Thymus (tissue), 11 donors: ENCODE measurements around the gene MRGPRX4. TPM values are rescaled to one million over a fixed set of nuclear protein-coding genes. Genes with fewer than 3 reads are reported as not detected.
"Not testable (repeated sequence)": the region's sequence is repeated elsewhere in the genome, so short reads cannot be mapped to it uniquely, and the experiment has no call there.

ENCODE experiments used
- DNase-seq, 9 donors: peaks; one replicate each; pipeline ENCODE4 v3.0.0-alpha.2; 2013; ENCODE audit warnings: low spot score in 9 of 9, low read depth in 6 of 9, missing footprints in 1 of 9
- H3K27ac ChIP-seq, 2 donors: one replicate each; pipeline ENCODE4 v1.5.1; 2013; ENCODE audit warnings: control low read depth in 1 of 2, low read depth in 1 of 2, low read length in 1 of 2, mild to moderate bottlenecking in 1 of 2, moderate library complexity in 1 of 2
- H3K27me3 ChIP-seq, 2 donors: one replicate each; pipeline ENCODE4 v1.5.1; 2013; ENCODE audit warnings: low read length in 1 of 2; ENCODE audit not compliant: control insufficient read depth in 2 of 2, insufficient read depth in 1 of 2
- H3K36me3 ChIP-seq, 2 donors: one replicate each; pipeline ENCODE4 v1.5.1; 2013; ENCODE audit warnings: low read length in 1 of 2, mild to moderate bottlenecking in 1 of 2, moderate library complexity in 1 of 2; ENCODE audit not compliant: control insufficient read depth in 2 of 2, insufficient read depth in 2 of 2
- H3K4me1 ChIP-seq, 2 donors: one replicate each; pipeline ENCODE4 v1.5.1; 2013; ENCODE audit warnings: low read length in 2 of 2; ENCODE audit not compliant: control insufficient read depth in 2 of 2, insufficient read depth in 2 of 2
- H3K4me3 ChIP-seq, 2 donors: one replicate each; pipeline ENCODE4 v1.5.1; 2013; ENCODE audit warnings: low read length in 2 of 2, control low read depth in 1 of 2, mild to moderate bottlenecking in 1 of 2
- H3K9me3 ChIP-seq, 2 donors: one replicate each; pipeline ENCODE4 v1.5.1; 2013; ENCODE audit warnings: low read length in 1 of 2, mild to moderate bottlenecking in 1 of 2; ENCODE audit not compliant: control insufficient read depth in 2 of 2, insufficient read depth in 1 of 2
- WGBS: extraction: QIAGEN DNeasy Blood & Tissue Kit; methylation state at CpG from one replicate; pipeline ENCODE4 v1.1.7; 2013; 5-methylcytosine and 5-hydroxymethylcytosine counted together
- polyA plus RNA-seq: library from polyadenylated mRNA; stranded (reverse); fragments of 200-250 nt; gene quantifications from one replicate; pipeline ENCODE4 v1.2.3, GENCODE V29; 2013
- total RNA-seq: library from RNA; stranded (reverse); fragments of 120-200 nt; gene quantifications from one replicate; pipeline ENCODE4 v1.2.4, GENCODE V29; 2013
- donor health status: healthy.

Gene MRGPRX4
- total and polyA plus RNA-seq, 2 donors, result 0.07 TPM; not detected in 1

DNA sequence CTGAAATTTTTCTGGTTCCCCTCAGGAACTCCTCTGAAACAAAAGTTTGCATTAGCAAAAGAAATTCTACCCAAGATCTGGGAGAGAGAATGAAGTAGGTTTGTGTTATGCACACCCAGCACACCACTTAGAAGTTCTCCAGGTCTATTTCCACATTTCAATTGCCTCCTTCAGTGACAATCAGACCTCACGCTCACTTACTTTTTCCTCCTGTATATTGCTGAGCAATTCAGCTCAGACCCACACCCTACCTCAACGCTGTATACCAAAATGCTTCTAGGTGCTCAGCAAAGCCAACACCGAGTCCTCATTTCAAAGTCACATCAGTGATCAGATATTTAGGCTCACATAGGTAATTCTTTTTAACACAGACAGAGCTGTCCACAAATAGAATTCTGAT is 21.1 kb upstream of the MRGPRX4 start:
- no peaks in the 10 kb centered on the region for H3K36me3 ChIP-seq
- H3K27ac ChIP-seq, result no peak overlapping the region
- H3K27me3 ChIP-seq, result no peaks in the 10 kb centered on the region
- no peak overlapping the region for H3K4me3 ChIP-seq
- no peak for DNase-seq
- 89% methylated on average over 3 of the region's 3 CpGs for WGBS
- no peaks in the 10 kb centered on the region for H3K4me1 ChIP-seq
- no peaks in the 10 kb centered on the region for H3K9me3 ChIP-seq

DNA sequence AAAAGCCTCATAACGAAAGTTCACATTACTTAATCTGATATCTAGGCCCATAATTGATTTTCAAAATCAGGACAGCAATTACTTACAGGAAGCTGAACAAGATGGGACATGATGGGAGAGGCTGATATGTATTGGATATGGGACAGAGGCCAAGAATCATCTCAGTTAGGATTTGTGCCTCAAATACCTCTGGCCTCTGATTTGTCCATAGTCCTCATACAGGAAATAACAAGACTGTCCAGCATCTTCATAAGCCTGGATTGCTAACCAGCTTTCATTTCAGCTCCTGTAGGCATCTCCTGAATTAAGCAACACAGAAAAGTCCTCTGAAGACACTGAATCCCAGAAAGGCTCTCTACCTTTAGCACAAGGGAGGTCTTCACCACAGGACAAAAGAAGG is 4.3 kb upstream of the MRGPRX4 start:
- Histone ChIP-seq H3K36me3 (no peaks in the 10 kb centered on the region), H3K4me3 (no peak overlapping the region), H3K9me3 (no peaks in the 10 kb centered on the region), H3K27ac (no peak overlapping the region), H3K4me1 (no peaks in the 10 kb centered on the region), H3K27me3 (no peaks in the 10 kb centered on the region)
- WGBS, result 78% methylated on average over 1 of the region's 1 CpG
- DNase-seq, result no peak

DNA sequence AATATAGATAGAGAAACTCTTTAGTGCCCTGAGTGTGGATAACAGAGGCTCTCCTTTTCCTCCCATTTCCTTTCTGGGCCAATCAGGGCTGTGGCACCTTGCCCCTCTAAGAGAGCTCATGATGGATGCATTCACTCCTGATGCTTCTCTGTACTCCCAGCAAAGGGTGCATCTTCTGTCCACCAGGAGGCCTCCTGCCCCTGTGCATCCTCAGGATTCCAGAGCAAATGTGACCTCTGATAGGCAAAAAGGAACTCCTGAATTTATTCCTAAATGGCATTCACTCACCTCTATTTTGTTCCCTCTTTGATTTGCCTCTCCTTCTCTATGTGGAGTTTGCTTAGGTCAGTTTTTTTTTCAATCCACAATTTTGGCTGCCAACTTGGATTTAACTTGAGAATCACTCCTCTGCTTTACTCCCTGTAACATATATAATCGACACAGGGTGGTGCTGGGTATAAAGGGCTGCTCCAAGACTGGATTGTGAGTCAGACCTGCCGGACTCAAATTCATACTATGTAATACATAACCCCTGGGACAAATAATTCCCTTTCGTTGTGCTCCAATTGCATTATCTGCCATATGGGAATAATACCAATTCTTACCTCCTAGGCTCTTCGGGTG is 1.1 kb upstream of the MRGPRX4 start:
- H3K4me1 ChIP-seq, result no peaks in the 10 kb centered on the region
- no peak for DNase-seq
- no peak overlapping the region for H3K4me3 ChIP-seq
- no peaks in the 10 kb centered on the region for H3K9me3 ChIP-seq
- no peaks in the 10 kb centered on the region for H3K27me3 ChIP-seq
- H3K36me3 ChIP-seq, result no peaks in the 10 kb centered on the region
- H3K27ac ChIP-seq, result no peak overlapping the region
- WGBS, result 86% methylated on average over 4 of the region's 4 CpGs

DNA sequence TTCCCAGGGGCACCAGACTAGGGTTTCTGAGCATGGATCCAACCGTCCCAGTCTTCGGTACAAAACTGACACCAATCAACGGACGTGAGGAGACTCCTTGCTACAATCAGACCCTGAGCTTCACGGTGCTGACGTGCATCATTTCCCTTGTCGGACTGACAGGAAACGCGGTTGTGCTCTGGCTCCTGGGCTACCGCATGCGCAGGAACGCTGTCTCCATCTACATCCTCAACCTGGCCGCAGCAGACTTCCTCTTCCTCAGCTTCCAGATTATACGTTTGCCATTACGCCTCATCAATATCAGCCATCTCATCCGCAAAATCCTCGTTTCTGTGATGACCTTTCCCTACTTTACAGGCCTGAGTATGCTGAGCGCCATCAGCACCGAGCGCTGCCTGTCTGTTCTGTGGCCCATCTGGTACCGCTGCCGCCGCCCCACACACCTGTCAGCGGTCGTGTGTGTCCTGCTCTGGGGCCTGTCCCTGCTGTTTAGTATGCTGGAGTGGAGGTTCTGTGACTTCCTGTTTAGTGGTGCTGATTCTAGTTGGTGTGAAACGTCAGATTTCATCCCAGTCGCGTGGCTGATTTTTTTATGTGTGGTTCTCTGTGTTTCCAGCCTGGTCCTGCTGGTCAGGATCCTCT is 709 bp downstream of the MRGPRX4 start:
- 88% methylated on average over 28 of the region's 28 CpGs for WGBS
- H3K4me3 ChIP-seq, result no peak overlapping the region
- H3K27me3 ChIP-seq, result no peaks in the 10 kb centered on the region
- no peak for DNase-seq
- H3K4me1 ChIP-seq, result no peaks in the 10 kb centered on the region
- no peaks in the 10 kb centered on the region for H3K9me3 ChIP-seq
- H3K27ac ChIP-seq, result no peak overlapping the region
- no peaks in the 10 kb centered on the region for H3K36me3 ChIP-seq

DNA sequence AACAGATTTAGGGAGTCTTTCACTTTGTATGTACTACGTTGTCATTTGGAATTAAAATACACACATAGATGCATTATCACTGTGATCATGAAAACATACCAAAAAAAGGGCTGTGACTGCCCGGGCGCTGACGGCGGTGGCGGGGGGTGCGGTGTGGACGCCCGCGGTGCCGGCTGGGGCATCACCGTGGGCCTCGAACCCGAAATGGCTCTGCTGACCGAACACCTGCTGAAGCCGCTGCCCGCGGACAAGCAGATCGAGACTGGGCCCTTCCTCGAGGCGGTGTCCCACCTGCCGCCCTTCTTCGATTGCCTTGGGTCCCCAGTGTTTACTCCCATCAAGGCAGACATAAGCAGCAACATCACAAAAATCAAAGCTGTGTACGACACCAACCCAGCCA is 16.2 kb downstream of the MRGPRX4 start:
- Histone ChIP-seq H3K36me3 (no peaks in the 10 kb centered on the region), H3K4me1 (no peaks in the 10 kb centered on the region), H3K9me3 (no peaks in the 10 kb centered on the region), H3K27me3 (no peaks in the 10 kb centered on the region), H3K4me3 (no peak overlapping the region), H3K27ac (no peak overlapping the region)
- whole genome bisulfite sequencing, result 97% methylated on average over 24 of the region's 24 CpGs
- no peak for DNase-seq

DNA sequence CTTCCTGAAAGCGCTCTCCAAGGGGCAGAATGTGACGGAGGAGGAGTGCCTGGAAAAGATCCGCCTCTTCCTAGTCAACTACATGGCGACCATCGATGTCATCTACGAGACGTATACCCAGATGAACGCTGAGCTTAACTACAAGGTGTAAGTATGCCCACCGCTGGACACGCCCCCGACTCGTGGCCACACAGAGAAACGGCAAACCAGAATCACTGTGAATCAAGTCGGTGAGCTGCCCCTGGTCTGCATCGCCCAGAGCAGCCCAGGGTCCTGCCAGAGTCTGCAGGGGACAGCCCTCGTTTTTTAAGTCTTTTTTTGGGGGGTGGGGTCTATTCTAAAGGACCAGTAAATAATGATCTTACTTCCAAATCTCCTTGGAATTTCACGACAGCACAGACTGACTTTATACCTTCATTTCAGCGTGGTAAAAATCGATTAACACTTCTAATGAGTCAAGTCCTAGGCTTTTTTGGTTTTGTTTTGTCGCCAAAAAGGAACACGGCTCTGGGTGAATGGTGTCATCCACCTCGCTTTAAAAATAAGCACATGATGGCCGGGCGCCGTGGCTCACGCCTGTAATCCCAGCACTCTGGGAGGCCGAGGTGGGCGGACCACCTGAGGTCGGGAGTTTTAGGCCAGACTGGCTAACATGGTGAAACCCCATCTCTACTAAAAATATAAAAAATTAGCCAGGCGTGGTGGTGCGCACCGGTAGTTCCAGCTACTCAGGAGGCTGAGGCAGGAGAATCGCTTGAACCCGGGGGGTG is 17.0 kb downstream of the MRGPRX4 start:
- not testable (repeated sequence) for H3K4me3 ChIP-seq, H3K27me3 ChIP-seq, DNase-seq, H3K36me3 ChIP-seq, H3K27ac ChIP-seq, H3K9me3 ChIP-seq, H3K4me1 ChIP-seq
- 93% methylated on average over 34 of the region's 34 CpGs for WGBS

DNA sequence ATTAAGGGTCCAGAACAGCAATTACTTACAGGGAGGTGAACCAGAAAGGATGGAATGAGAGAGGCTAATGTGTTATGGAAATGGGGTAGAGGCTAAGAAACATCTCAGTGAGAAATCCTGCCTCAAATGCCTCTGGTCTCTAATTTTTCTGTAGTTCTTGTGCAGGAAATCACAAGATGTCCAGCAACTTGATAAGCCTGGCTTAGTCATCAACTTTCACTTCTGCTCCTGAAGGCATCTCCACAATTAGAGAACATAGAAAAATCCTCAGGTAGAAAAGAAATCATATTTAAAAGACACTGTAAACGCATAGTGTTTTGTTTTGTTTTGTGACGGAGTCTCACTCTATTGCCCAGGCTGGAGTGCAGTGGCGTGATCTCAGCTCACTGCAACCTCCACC is 18.7 kb downstream of the MRGPRX4 start:
- no peak for DNase-seq
- no peaks in the 10 kb centered on the region for H3K27me3 ChIP-seq
- H3K27ac ChIP-seq, result no peak overlapping the region
- no peak overlapping the region for H3K4me3 ChIP-seq
- H3K4me1 ChIP-seq, result no peaks in the 10 kb centered on the region
- WGBS, result 94% methylated on average over 3 of the region's 3 CpGs
- H3K36me3 ChIP-seq, result no peaks in the 10 kb centered on the region
- H3K9me3 ChIP-seq, result no peaks in the 10 kb centered on the region

DNA sequence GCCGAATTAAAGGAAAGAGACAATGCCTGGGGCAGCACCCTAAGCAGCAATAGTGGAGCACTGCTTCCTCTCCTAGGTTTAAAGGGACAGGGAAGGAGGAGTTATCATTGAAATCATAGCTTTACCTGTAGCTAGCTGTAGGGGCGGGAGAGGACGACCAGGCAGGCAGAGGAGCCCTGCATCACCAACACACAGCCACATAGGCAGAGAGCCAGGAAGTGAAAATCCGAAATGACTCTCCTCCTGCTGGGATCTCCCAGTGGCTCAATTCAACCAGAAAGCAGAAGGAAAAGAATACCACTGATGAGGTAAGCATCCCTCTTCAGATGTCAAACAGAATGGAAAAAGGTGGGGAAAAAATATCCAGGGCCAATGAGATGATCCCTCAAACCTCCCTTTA is 20.4 kb downstream of the MRGPRX4 start:
- Histone ChIP-seq H3K27me3 (no peaks in the 10 kb centered on the region), H3K4me3 (no peak overlapping the region), H3K4me1 (no peaks in the 10 kb centered on the region), H3K9me3 (no peaks in the 10 kb centered on the region), H3K36me3 (no peaks in the 10 kb centered on the region), H3K27ac (no peak overlapping the region)
- 33% methylated on average over 4 of the region's 4 CpGs for WGBS
- peak in 2 of 9 donors; percentile 1 to 19 for DNase-seq

DNA sequence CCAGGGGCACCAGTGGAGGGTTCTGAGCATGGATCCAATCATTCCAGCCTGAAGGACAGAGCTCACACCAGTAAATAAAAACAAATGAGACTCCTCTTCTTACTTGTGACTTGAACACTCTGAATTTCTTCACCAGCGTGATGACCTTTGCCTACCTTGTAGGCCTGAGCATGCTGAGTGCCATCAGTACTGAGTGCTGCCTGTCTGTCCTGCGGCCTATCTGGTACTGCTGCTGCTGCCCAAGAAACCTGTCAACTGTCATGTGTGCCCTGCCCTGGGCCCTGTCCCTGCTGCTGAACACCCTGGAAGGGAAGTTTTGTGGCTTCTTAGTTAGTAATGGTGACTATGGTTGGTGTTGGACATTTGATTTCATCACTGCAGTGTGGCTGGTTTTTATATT is 23.9 kb downstream of the MRGPRX4 start:
- DNase-seq, result no peak
- WGBS, result 98% methylated on average over 2 of the region's 2 CpGs
- Histone ChIP-seq H3K4me3 (no peak overlapping the region), H3K27me3 (no peaks in the 10 kb centered on the region), H3K36me3 (no peaks in the 10 kb centered on the region), H3K4me1 (no peaks in the 10 kb centered on the region), H3K9me3 (no peaks in the 10 kb centered on the region), H3K27ac (no peak overlapping the region)
